ENCODE data around the gene RAB41.

GRCh38 chrX:70262952-70263567, 18.9 kb upstream of the RAB41 start:
- TF ChIP-seq CTCF (IDR thresholded peaks at IDR 0.05) (peak; percentile 80), SIN3A (IDR thresholded peaks at IDR 0.05; ENCODE audit: borderline replicate concordance, insufficient read depth, low read depth, low read length) (no peak), POLR2AphosphoS5 (IDR thresholded peaks at IDR 0.05; ENCODE audit: low read depth, low read length) (no peak), REST (IDR thresholded peaks at IDR 0.05; ENCODE audit: insufficient read depth in 1 of 2, low read depth in 2 of 2, low read length in 1 of 2) (no peak)

Data from Panc1 (cell line).